H1 (cell line): ENCODE data around the gene STOML2. TPM values are rescaled to one million over a fixed set of nuclear protein-coding genes. Genes with fewer than 3 reads are reported as not detected.

Experiments used
- CBX5 ChIP-seq: fragments of 300-800, 300-1000 bp; sonication (generic); IDR thresholded peaks from 2 replicates; pipeline ENCODE4 v1.7.1; 2016; ENCODE audit warnings: antibody characterized with exemption, low read length, low read depth
- KDM4A ChIP-seq: IDR thresholded peaks from one replicate; pipeline ENCODE4 v1.7.1; 2012; ENCODE audit warnings: low read depth, mild to moderate bottlenecking, moderate library complexity, low read length, inconsistent platforms; ENCODE audit not compliant: severe bottlenecking
- KDM5A ChIP-seq: fragments of 200-600 bp; IDR thresholded peaks from 2 replicates; pipeline ENCODE4 v1.7.1; 2012; ENCODE audit warnings: mild to moderate bottlenecking, low read length, inconsistent platforms, mixed read lengths
- polyA plus RNA-seq, 7 experiments: library from polyadenylated mRNA; depleted of rRNA in 3 of 7; stranded (reverse) in 5 of 7; unstranded in 2 of 7; fragments of >200 nt in 5 of 7; fragments of 200-250 nt in 2 of 7; gene quantifications; 1 replicate in 5 of 7; 2 replicates in 1 of 7; 4 replicates in 1 of 7; pipeline versions ENCODE4 v1.2.1 to v1.2.3, GENCODE V29; 2011 to 2013; ENCODE audit warnings: missing spikeins in 2 of 7, mixed read lengths in 2 of 7
- total RNA-seq: library from RNA; stranded (reverse); fragmentation: NEBNext Ultra II Directional; extraction: Animal tissue kit (Norgen Biotek cat#: 25700); gene quantifications from 2 replicates; pipeline ENCODE4 v1.2.1, GENCODE V29; 2021
- TF ChIP-seq, protein P1 (sequence below): IDR thresholded peaks from 2 replicates; pipeline ENCODE4 v1.6.1; 2012; ENCODE audit warnings: low read length, inconsistent platforms
- TF ChIP-seq, protein P2 (sequence below), 3 experiments: IDR thresholded peaks; 1 replicate in 2 of 3; 2 replicates in 1 of 3; pipeline versions ENCODE4 v1.5.1 to v1.6.1; 2011; ENCODE audit warnings: low read length in 3 of 3, mild to moderate bottlenecking in 3 of 3, inconsistent platforms in 2 of 3, low read depth in 1 of 3, moderate library complexity in 1 of 3; ENCODE audit not compliant: insufficient read depth in 1 of 3; ENCODE audit errors: control extremely low read depth in 1 of 3
- TF ChIP-seq, protein P3 (sequence below): IDR thresholded peaks from 2 replicates; pipeline ENCODE4 v1.6.1; 2011; ENCODE audit warnings: low read length, improper control_type of control experiment

STOML2 gene
- total and polyA plus RNA-seq, 2 of the 8 experiments (the other 6 are each of a cell fraction or from before 2014, with no cell fraction given): 203 to 256 TPM

DNA sequence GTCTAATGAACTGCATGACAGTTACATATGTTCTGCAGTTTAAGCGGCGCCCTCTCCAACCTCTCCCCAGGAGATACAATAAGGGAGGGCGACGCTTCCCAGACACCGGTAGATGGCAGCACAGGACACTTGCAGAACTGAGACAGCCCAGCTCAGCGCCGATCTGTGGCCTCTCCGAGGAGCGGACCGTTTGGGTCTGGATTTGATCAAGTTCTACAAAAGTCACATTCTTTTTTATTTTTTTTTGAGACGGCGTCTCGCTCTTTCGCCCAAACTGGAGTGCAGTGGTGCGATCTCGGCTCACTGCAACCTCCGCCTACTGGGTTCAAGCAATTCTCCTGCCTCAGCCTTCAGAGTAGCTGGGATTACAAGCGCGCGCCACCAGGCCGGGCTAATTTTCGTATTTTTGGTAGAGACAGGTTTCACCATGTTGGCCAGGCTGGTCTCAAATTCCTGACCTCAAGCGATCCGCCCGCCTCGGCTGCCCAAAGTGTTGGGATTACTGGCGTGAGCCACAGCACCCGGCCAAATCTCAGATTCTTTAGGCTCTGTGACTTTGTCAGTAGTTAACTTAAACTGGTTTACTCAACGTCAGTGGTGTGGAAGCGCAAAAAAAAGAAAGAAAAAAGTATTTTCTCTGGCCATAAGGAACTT lies 14.1 kb upstream of the STOML2 start (continued):
- TF ChIP-seq, protein P1, sequence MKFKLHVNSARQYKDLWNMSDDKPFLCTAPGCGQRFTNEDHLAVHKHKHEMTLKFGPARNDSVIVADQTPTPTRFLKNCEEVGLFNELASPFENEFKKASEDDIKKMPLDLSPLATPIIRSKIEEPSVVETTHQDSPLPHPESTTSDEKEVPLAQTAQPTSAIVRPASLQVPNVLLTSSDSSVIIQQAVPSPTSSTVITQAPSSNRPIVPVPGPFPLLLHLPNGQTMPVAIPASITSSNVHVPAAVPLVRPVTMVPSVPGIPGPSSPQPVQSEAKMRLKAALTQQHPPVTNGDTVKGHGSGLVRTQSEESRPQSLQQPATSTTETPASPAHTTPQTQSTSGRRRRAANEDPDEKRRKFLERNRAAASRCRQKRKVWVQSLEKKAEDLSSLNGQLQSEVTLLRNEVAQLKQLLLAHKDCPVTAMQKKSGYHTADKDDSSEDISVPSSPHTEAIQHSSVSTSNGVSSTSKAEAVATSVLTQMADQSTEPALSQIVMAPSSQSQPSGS: no peak
- no peak for TF ChIP-seq CBX5
- TF ChIP-seq KDM4A: no peak
- TF ChIP-seq, protein P2, sequence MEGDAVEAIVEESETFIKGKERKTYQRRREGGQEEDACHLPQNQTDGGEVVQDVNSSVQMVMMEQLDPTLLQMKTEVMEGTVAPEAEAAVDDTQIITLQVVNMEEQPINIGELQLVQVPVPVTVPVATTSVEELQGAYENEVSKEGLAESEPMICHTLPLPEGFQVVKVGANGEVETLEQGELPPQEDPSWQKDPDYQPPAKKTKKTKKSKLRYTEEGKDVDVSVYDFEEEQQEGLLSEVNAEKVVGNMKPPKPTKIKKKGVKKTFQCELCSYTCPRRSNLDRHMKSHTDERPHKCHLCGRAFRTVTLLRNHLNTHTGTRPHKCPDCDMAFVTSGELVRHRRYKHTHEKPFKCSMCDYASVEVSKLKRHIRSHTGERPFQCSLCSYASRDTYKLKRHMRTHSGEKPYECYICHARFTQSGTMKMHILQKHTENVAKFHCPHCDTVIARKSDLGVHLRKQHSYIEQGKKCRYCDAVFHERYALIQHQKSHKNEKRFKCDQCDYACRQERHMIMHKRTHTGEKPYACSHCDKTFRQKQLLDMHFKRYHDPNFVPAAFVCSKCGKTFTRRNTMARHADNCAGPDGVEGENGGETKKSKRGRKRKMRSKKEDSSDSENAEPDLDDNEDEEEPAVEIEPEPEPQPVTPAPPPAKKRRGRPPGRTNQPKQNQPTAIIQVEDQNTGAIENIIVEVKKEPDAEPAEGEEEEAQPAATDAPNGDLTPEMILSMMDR (IDR thresholded peaks at IDR 0.05; ENCODE audit: control extremely low read depth in 1 of 3, insufficient read depth in 1 of 3, low read depth in 1 of 3, low read length in 3 of 3): peak; percentile 90 to 98 (median 90)
- TF ChIP-seq KDM5A: peak; percentile 62
- TF ChIP-seq, protein P3, sequence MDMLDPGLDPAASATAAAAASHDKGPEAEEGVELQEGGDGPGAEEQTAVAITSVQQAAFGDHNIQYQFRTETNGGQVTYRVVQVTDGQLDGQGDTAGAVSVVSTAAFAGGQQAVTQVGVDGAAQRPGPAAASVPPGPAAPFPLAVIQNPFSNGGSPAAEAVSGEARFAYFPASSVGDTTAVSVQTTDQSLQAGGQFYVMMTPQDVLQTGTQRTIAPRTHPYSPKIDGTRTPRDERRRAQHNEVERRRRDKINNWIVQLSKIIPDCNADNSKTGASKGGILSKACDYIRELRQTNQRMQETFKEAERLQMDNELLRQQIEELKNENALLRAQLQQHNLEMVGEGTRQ: no peak
